ENCODE data around the gene GAS7. TPM values are rescaled to one million over a fixed set of nuclear protein-coding genes. Genes with fewer than 3 reads are reported as not detected.

The GAS7 gene
- total and polyA plus RNA-seq, 2 donors (not counting 1 experiment from before 2014, with no cell fraction given) = 3.4 to 13.6 TPM

DNA sequence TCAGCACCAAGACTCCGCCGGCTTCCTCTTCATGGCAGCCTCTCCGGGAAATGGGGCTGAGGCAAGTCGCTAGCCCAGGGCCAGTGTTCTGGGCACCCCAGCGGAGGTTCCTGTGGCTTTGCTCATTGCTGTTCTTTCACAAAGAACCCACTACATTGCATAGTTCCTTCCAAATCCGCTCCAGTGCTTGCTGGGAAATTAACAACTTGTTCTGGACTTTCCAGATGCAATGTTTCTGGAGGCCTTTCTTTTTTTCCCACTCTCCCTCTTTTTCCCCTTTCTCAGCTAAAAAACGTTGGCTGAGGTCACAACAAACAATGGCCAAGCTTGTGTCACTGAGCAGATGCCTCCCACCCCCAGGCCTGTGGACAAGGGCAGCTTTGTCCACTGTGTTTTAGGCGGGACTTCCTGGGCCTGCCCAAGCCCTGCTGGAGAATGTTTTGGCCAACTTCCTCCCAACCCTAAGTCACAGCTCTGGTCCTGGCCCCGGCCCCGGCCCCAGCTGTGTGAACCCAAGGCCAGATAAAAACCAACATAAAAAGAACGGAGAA lies 161.8 kb downstream of the GAS7 start:
- Mint-ChIP-seq H3K4me3 (no peak overlapping the region), H3K9me3 (ENCODE audit: insufficient read depth) (no peaks in the 10 kb centered on the region), H3K27ac (no peak overlapping the region), H3K4me1 (peaks cover 44% of the 10 kb centered on the region), H3K27me3 (no peaks in the 10 kb centered on the region)
- ChIA-PET CTCF (interaction anchor here (1.3 kb wide), 1 partner anchor 580 kb away, joined by 3 read pairs; no protein-coding TSS in a partner anchor), POLR2A (no interaction called here)
- H3K27ac ChIP-seq (ENCODE audit: low read length in 2 of 2) = no peak overlapping the region
- peaks cover 19% of the 10 kb centered on the region for H3K79me2 ChIP-seq (ENCODE audit: control insufficient read depth, insufficient read depth, low read length)
- peaks cover 0 to 6% (median 0%) of the 10 kb centered on the region in 4 experiments for H3K27me3 ChIP-seq (replicated peaks in 1 of 4; ENCODE audit: control extremely low read depth in 1 of 4, control insufficient read depth in 3 of 4, insufficient read depth in 4 of 4, low read length in 3 of 4)
- no peak overlapping the region for H3K4me3 ChIP-seq (ENCODE audit: control extremely low read depth in 1 of 5, extremely low read depth in 1 of 5, insufficient read depth in 1 of 5, low read depth in 2 of 5, low read length in 4 of 5)
- peaks cover 0 to under 1% of the 10 kb centered on the region in 2 experiments for H3K36me3 ChIP-seq (replicated peaks in 1 of 2; ENCODE audit: control extremely low read depth in 1 of 2, control insufficient read depth in 1 of 2, extremely low read depth in 1 of 2, insufficient read depth in 2 of 2, low read length in 1 of 2)
- 90% methylated on average over 11 of the region's 11 CpGs for WGBS (ENCODE audit: insufficient coverage)
- no peaks in the 10 kb centered on the region for H4K20me1 ChIP-seq (ENCODE audit: control insufficient read depth, insufficient read depth, low read length, poor library complexity, severe bottlenecking)
- H3K9me3 ChIP-seq (ENCODE audit: control extremely low read depth in 1 of 3, control insufficient read depth in 2 of 3, insufficient read depth in 1 of 3, low read length in 2 of 3) = no peaks in the 10 kb centered on the region
- peaks cover 27 to 47% of the 10 kb centered on the region in 2 donors for H3K4me1 ChIP-seq (ENCODE audit: control insufficient read depth in 2 of 2, insufficient read depth in 2 of 2, low read length in 2 of 2)
- H2AFZ ChIP-seq (ENCODE audit: insufficient read depth, low read depth, low read length, poor library complexity, severe bottlenecking) = no peak overlapping the region
- no peak for ATAC-seq (ENCODE audit: low read depth)
- no peak for DNase-seq
- TF ChIP-seq EZH2 (IDR thresholded peaks at IDR 0.05; ENCODE audit: borderline replicate concordance, insufficient read depth, low read depth, low read length, poor library complexity, severe bottlenecking) = no peak
- TF ChIP-seq, protein P1, sequence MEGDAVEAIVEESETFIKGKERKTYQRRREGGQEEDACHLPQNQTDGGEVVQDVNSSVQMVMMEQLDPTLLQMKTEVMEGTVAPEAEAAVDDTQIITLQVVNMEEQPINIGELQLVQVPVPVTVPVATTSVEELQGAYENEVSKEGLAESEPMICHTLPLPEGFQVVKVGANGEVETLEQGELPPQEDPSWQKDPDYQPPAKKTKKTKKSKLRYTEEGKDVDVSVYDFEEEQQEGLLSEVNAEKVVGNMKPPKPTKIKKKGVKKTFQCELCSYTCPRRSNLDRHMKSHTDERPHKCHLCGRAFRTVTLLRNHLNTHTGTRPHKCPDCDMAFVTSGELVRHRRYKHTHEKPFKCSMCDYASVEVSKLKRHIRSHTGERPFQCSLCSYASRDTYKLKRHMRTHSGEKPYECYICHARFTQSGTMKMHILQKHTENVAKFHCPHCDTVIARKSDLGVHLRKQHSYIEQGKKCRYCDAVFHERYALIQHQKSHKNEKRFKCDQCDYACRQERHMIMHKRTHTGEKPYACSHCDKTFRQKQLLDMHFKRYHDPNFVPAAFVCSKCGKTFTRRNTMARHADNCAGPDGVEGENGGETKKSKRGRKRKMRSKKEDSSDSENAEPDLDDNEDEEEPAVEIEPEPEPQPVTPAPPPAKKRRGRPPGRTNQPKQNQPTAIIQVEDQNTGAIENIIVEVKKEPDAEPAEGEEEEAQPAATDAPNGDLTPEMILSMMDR (IDR thresholded peaks at IDR 0.05) = no peak
- H3K4me2 ChIP-seq (replicated peaks; ENCODE audit: low read depth, low read length, poor library complexity, severe bottlenecking) = no peak overlapping the region
- H3K9ac ChIP-seq (ENCODE audit: low read length) = no peak overlapping the region
- intact Hi-C loops (cut with micrococcal nuclease) = no loop called here

DNA sequence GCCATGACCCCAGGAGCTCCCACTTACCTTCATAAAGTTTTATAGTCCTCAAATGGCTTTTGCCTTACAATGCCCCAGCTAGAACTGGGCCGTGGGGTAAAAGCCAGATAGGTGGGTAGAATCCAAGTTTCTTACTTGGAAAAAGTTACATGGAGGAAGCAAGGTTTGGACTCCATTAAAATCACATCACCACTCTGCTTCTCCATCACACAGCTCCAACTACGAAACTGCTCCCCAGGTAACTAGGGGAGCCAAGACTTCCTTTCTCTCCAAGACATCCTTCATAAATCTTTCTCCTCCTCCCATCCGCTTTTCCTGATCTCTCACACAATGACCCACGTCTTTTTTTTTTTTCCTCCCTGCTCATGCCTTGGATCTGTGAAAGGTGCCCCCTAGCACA lies 162.5 kb downstream of the GAS7 start:
- H3K27ac ChIP-seq (ENCODE audit: low read length in 2 of 2) = no peak overlapping the region
- ATAC-seq (ENCODE audit: low read depth) = no peak
- Mint-ChIP-seq H3K27ac (no peak overlapping the region), H3K4me3 (no peak overlapping the region), H3K27me3 (no peaks in the 10 kb centered on the region), H3K9me3 (ENCODE audit: insufficient read depth) (no peaks in the 10 kb centered on the region), H3K4me1 (peaks cover 38% of the 10 kb centered on the region)
- no peak for DNase-seq
- H3K9ac ChIP-seq (ENCODE audit: low read length) = no peak overlapping the region
- peaks cover 0 to 6% (median 0%) of the 10 kb centered on the region in 4 experiments for H3K27me3 ChIP-seq (replicated peaks in 1 of 4; ENCODE audit: control extremely low read depth in 1 of 4, control insufficient read depth in 3 of 4, insufficient read depth in 4 of 4, low read length in 3 of 4)
- no peaks in the 10 kb centered on the region for H3K9me3 ChIP-seq (ENCODE audit: control extremely low read depth in 1 of 3, control insufficient read depth in 2 of 3, insufficient read depth in 1 of 3, low read length in 2 of 3)
- H3K4me3 ChIP-seq (ENCODE audit: control extremely low read depth in 1 of 5, extremely low read depth in 1 of 5, insufficient read depth in 1 of 5, low read depth in 2 of 5, low read length in 4 of 5) = peak overlapping the region in 1 of 5 experiments; percentile 4
- CTCF ChIA-PET = no interaction called here
- H4K20me1 ChIP-seq (ENCODE audit: control insufficient read depth, insufficient read depth, low read length, poor library complexity, severe bottlenecking) = no peaks in the 10 kb centered on the region
- peaks cover 19% of the 10 kb centered on the region for H3K79me2 ChIP-seq (ENCODE audit: control insufficient read depth, insufficient read depth, low read length)
- H2AFZ ChIP-seq (ENCODE audit: insufficient read depth, low read depth, low read length, poor library complexity, severe bottlenecking) = no peak overlapping the region
- TF ChIP-seq, protein P1 (IDR thresholded peaks at IDR 0.05) = no peak
- no peak for TF ChIP-seq EZH2 (IDR thresholded peaks at IDR 0.05; ENCODE audit: borderline replicate concordance, insufficient read depth, low read depth, low read length, poor library complexity, severe bottlenecking)
- intact Hi-C loops (cut with micrococcal nuclease) = no loop called here
- H3K4me2 ChIP-seq (replicated peaks; ENCODE audit: low read depth, low read length, poor library complexity, severe bottlenecking) = no peak overlapping the region
- WGBS (ENCODE audit: insufficient coverage) = 96% methylated on average over 3 of the region's 4 CpGs
- H3K36me3 ChIP-seq (replicated peaks in 1 of 2; ENCODE audit: control extremely low read depth in 1 of 2, control insufficient read depth in 1 of 2, extremely low read depth in 1 of 2, insufficient read depth in 2 of 2, low read length in 1 of 2) = no peaks in the 10 kb centered on the region
- POLR2A ChIA-PET = no interaction called here
- peaks cover 23 to 40% of the 10 kb centered on the region in 2 donors for H3K4me1 ChIP-seq (ENCODE audit: control insufficient read depth in 2 of 2, insufficient read depth in 2 of 2, low read length in 2 of 2)

Data from B cell (primary cell).